ACC112 (cell line): ENCODE data around the gene PLXNA2.
A peak's percentile ranks its signal among the peaks of the same experiment; 100 is the strongest.

Experiments used
- H2AFZ ChIP-seq: fragments of 200-600 bp; sonication (generic); one replicate; pipeline ENCODE4 v1.6.0; 2017; ENCODE audit warnings: antibody characterized with exemption, low read length; ENCODE audit not compliant: unreplicated experiment
- H3K27ac ChIP-seq: fragments of 200-600 bp; sonication (generic); 2 replicates; pipeline ENCODE4 v1.5.1; 2014; ENCODE audit warnings: low read depth, mild to moderate bottlenecking, antibody characterized with exemption, low read length, moderate library complexity
- H3K27me3 ChIP-seq: fragments of 200-600 bp; sonication (generic); 2 replicates; pipeline ENCODE4 v1.6.1; 2014; ENCODE audit warnings: mild to moderate bottlenecking, antibody characterized with exemption, low read length, moderate library complexity, mixed read lengths; ENCODE audit not compliant: insufficient read depth
- H3K36me3 ChIP-seq: fragments of 200-600 bp; sonication (generic); 2 replicates; pipeline ENCODE4 v1.6.1; 2016; ENCODE audit warnings: mild to moderate bottlenecking, antibody characterized with exemption, low read length, moderate library complexity, mixed read lengths; ENCODE audit not compliant: insufficient read depth
- H3K4me1 ChIP-seq: fragments of 200-600 bp; sonication (generic); one replicate; pipeline ENCODE4 v1.6.1; 2016; ENCODE audit warnings: low read length, mixed read lengths; ENCODE audit not compliant: insufficient read depth, unreplicated experiment, control insufficient read depth
- H3K4me3 ChIP-seq: fragments of 200-600 bp; sonication (generic); 2 replicates; pipeline ENCODE4 v1.5.1; 2014; ENCODE audit warnings: mild to moderate bottlenecking, low read depth, low read length
- H3K79me2 ChIP-seq: fragments of 200-600 bp; sonication (generic); one replicate; pipeline ENCODE4 v1.6.0; 2016; ENCODE audit warnings: low read length; ENCODE audit not compliant: control insufficient read depth, unreplicated experiment, insufficient read depth

PLXNA2 gene

DNA sequence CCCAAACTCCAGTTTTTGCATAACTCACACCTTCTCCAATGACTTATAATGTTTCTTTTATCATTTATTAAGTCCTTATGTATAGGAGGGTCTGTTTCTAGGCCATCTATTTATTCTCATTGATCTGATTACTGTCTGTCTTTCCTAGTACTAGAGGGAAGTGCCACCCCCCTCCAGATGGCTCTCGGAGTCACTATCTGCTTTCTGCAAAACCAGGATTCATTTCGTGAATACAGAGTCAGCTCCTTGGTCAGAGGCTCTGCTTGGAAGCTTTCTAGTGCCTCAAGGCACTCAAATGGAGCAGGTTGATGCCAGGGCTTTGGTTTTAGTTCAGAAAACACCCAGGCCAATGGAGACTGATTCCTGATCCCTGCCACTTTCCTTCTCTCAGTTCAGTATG lies 231.0 kb downstream of the PLXNA2 start:
- no peak overlapping the region for H3K27ac ChIP-seq
- H2AFZ ChIP-seq, result no peak overlapping the region
- H3K79me2 ChIP-seq, result no peaks in the 10 kb centered on the region
- H3K4me3 ChIP-seq, result no peak overlapping the region
- H3K27me3 ChIP-seq, result no peaks in the 10 kb centered on the region
- H3K4me1 ChIP-seq, result peaks cover 7% of the 10 kb centered on the region
- H3K36me3 ChIP-seq, result no peaks in the 10 kb centered on the region

DNA sequence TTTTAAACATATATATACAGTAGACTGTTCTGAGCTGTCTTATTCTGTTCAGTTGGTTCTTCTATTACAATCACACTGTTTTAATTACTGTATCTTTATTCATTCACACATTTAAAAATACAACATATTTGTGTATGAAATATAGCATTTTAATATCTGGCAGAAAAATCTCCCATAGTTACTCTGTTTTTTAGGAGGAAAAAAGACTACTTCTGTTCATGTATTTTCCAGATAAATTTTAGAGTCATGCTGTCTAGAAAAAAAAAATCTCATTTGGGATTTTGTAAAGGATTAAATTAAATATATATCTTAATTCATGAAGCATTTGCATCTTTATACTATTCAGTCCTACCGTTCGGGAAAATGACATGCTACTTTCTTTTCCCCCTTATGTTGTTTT lies 231.5 kb downstream of the PLXNA2 start:
- H3K27ac ChIP-seq, result no peak overlapping the region
- no peaks in the 10 kb centered on the region for H3K79me2 ChIP-seq
- peaks cover 12% of the 10 kb centered on the region for H3K4me1 ChIP-seq
- no peak overlapping the region for H2AFZ ChIP-seq
- no peaks in the 10 kb centered on the region for H3K36me3 ChIP-seq
- H3K4me3 ChIP-seq, result no peak overlapping the region
- no peaks in the 10 kb centered on the region for H3K27me3 ChIP-seq

DNA sequence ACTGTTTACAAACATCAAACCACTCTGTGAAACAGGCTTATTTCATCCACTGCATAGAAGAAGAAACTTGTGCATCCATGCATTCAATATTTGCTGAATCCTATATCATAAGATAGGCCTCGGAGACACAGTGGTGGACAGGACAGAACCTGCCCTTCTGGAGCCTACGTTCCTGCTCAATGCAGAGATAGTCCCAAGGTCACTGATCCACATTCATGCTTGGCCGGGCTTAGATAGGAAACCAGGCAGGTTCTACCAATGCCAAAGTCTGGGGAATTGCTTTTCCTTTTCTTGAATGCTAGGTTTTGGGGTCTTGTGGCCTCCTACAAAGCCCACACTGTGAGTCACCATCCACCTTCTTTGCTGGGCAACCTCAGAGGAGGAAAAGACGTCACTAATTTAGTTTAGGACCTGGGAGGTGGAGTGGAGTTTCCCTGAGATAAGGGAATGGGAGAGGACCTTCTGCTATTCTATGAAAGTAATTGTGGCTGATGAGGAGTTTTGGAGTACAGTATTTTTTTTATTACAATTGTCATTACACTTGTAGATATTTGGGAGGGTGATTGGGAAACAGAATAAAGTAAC lies 233.6 kb downstream of the PLXNA2 start:
- Histone ChIP-seq H3K36me3 (no peaks in the 10 kb centered on the region), H3K4me1 (peaks cover 27% of the 10 kb centered on the region), H3K27me3 (no peaks in the 10 kb centered on the region), H2AFZ (no peak overlapping the region), H3K4me3 (no peak overlapping the region), H3K27ac (no peak overlapping the region), H3K79me2 (no peaks in the 10 kb centered on the region)

DNA sequence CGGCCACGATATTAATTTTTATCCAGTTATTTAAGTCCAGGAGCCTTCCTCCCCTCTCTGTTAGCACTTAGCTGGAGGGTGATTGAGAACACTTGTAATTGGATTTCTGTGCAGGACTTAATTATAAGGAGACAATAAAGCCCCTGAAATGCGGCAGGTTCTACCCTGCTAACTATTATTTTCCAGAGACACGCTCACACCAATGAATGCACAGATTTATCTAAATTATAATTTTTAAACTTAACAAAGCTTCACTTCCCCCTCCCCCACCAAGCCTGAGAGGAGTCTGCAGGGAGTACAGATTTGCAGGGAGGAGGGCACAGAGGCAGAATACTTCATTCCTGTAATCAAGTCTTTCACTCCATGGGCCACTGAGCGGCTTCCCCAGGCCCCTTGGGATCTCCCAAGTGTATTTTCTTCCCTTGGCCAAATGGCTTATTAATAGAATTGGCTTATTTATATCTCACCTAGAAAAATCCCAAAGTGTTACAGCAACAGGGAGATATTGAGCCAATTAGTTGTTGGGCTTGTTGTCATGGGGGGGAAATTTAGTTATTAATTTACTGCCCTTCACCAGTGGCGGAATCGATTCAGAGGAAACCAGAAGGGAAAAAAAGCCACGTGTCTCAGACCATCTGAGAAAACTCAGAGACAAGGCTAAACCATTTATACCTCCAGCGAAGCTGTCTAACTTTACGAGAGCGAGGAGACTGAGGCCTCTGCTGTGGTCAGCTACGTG lies 234.3 kb downstream of the PLXNA2 start:
- Histone ChIP-seq H3K27ac (no peak overlapping the region), H3K36me3 (no peaks in the 10 kb centered on the region), H3K4me3 (no peak overlapping the region), H2AFZ (no peak overlapping the region), H3K79me2 (no peaks in the 10 kb centered on the region), H3K4me1 (peaks cover 31% of the 10 kb centered on the region), H3K27me3 (no peaks in the 10 kb centered on the region)

DNA sequence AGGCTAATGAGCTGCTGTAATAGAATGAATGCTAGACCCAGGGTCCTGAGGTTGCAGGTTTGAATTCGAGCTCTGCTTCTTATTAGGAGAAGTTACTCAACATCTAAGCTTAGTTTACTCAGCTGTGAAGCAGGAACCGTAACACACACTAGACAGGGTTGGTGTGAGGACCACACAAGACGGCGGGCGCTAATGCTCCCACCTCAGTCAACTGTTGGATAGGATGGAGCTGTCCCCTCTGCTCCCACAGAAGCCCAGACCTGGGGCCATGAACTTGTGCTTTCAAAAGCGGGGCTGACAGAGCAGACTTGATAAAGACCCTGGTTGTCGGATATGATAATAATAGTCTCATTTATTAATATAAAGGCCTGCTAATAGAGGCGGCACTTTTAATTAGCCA lies 234.9 kb downstream of the PLXNA2 start:
- Histone ChIP-seq H3K27me3 (no peaks in the 10 kb centered on the region), H3K79me2 (no peaks in the 10 kb centered on the region), H2AFZ (no peak overlapping the region), H3K36me3 (no peaks in the 10 kb centered on the region), H3K4me3 (no peak overlapping the region), H3K4me1 (peaks cover 32% of the 10 kb centered on the region), H3K27ac (no peak overlapping the region)

DNA sequence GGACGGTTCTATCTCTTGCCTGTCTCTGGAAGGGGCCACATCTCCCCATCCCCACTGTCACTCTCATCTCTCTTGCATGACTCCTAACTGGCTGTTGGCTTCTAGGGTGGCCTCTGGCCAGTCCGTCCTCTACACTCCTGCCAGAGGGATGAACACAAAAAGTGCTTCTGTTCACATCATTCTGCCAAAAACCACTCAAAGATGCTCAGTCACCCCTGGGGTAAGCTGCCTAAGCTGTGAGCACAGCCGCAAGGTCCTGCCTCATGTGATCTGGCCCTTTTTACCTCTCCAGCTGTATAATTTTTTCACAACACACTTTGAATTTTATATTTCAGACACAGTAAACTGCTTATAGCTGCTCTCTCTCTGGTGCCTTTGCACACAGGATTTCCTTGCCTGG lies 235.7 kb downstream of the PLXNA2 start:
- H3K79me2 ChIP-seq, result no peaks in the 10 kb centered on the region
- peaks cover 32% of the 10 kb centered on the region for H3K4me1 ChIP-seq
- H2AFZ ChIP-seq, result peak overlapping the region; percentile 0
- no peaks in the 10 kb centered on the region for H3K36me3 ChIP-seq
- H3K27me3 ChIP-seq, result no peaks in the 10 kb centered on the region
- H3K27ac ChIP-seq, result peak overlapping the region; percentile 90
- H3K4me3 ChIP-seq, result peak overlapping the region; percentile 59; the same call in 1 of the 2 replicates

DNA sequence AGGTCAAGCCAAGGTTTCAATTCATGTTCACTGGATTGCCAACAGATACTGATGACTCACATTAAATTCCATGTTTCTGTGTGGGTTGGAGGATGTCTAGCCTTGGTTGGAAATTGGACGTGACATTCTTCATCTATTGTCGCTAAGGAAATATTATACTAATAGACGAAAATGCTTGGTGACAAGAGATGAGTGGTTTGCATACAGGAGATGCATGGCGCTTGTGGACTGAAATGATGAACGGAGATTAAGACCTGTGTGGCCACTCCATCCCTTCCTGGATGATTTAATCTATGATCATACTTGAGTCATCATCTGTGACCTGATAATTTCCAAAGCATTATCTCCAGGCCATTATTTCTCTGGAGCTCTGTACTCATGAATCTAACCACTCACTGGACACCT lies 236.2 kb downstream of the PLXNA2 start:
- no peaks in the 10 kb centered on the region for H3K36me3 ChIP-seq
- peak overlapping the region; percentile 64 for H2AFZ ChIP-seq
- peak overlapping the region; percentile 90 for H3K27ac ChIP-seq
- no peaks in the 10 kb centered on the region for H3K27me3 ChIP-seq
- H3K4me1 ChIP-seq, result peaks cover 32% of the 10 kb centered on the region
- no peaks in the 10 kb centered on the region for H3K79me2 ChIP-seq
- H3K4me3 ChIP-seq, result peak overlapping the region; percentile 59

DNA sequence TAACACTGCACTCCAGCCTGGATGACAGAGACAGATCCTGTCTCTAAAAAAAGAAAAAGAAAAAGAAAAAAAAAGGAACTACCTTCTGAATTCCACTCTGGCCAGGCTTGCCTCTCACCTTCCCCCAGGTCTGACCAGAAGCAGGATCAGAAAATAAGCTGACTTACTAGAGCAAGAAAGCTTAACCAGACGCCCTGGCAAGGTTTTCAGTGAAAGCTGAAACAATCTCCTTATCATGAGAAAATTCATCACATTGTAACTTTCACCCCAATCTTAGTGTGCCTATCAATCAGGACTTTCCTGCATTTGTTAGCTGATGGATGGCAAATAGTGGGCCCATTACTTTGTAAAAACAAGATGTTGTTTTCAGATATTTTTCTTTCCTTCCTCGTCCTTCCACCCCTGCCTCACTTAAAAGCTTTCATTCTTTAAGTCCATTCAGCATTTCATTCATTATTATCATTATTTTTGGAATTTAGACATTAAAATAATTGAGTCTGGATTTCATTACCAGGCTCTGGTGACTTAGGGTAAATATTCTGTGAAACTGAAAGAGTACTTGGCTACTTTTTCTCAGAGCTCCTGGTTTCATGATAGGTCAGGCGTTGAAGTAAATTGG lies 236.8 kb downstream of the PLXNA2 start:
- Histone ChIP-seq H3K4me3 (peak overlapping the region; percentile 59), H3K27me3 (no peaks in the 10 kb centered on the region), H3K27ac (peak overlapping the region; percentile 90), H3K79me2 (no peaks in the 10 kb centered on the region), H3K4me1 (peaks cover 32% of the 10 kb centered on the region), H2AFZ (peak overlapping the region; percentile 64), H3K36me3 (no peaks in the 10 kb centered on the region)

DNA sequence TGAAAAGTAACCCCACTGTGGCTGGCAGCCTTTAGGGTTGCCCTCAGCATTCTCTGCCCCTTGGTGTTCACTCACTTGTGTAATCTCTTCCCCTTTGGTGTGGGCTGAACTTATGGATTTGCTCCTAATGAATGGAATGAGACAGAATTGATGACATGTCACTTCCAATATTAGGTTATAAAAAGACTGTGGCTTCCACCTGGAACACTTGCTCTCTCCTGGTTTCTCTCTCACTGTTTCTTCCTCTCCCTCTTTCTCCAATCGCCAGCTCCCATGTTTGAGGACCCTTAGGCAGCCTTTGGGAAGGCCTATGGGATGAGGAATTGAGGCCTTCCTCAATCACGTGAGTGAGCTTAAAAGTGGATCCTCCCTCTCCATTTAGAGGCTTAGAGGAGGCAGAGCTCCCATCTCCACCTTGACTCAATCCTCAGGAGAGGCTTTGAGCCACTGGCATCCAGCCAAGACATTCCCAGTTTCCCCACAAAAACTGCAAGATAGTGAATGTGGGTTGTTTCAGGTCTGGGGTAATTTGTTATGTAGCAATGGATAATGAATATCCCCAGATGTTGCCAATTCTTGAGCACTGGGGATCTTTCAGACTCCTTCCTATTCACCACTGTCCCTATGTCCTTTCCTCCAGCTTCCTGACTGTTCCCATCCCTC lies 237.8 kb downstream of the PLXNA2 start:
- Histone ChIP-seq H2AFZ (no peak overlapping the region), H3K27me3 (no peaks in the 10 kb centered on the region), H3K4me1 (peaks cover 32% of the 10 kb centered on the region), H3K27ac (peak overlapping the region; percentile 90), H3K79me2 (no peaks in the 10 kb centered on the region), H3K4me3 (no peak overlapping the region), H3K36me3 (no peaks in the 10 kb centered on the region)

DNA sequence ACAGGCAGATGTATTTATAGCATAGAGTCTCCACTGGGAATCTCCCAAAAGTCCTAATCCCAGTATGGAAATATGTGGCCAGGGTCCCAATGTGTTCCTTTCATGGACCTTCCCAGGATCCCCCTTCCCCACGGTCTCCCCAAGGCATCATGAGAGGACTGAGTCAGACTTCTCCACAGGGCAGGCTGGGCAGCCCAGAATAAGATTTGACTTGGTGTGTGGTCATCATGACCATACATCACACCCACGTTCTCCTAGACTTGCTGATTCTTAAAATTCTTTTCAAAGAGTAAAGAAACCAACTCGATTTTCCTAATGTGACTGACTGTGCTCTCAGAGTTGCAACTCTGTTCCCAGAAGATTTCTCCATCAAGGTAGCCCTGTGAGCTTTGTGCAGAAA lies 239.3 kb downstream of the PLXNA2 start:
- no peaks in the 10 kb centered on the region for H3K79me2 ChIP-seq
- no peak overlapping the region for H3K4me3 ChIP-seq
- no peak overlapping the region for H2AFZ ChIP-seq
- no peaks in the 10 kb centered on the region for H3K36me3 ChIP-seq
- no peaks in the 10 kb centered on the region for H3K27me3 ChIP-seq
- H3K27ac ChIP-seq, result no peak overlapping the region
- H3K4me1 ChIP-seq, result peaks cover 32% of the 10 kb centered on the region
